B cell (primary cell): ENCODE measurements around the gene MLXIP. TPM values are rescaled to one million over a fixed set of nuclear protein-coding genes. Genes with fewer than 3 reads are reported as not detected.

ENCODE experiments used
- ATAC-seq: fragments of 200-7000 bp; cut with Tn5 transposase; one replicate; pipeline ENCODE4 v1.10.0; 2021; ENCODE audit warnings: low read depth, mild to moderate bottlenecking, moderate number of reproducible peaks, moderate library complexity
- CTCF ChIA-PET: fragments of 350-600 bp; sonication (Branson Sonifier 250); formaldehyde crosslinking; loops from one replicate; lab custom pipeline; 2021; ENCODE audit warnings: antibody characterized with exemption, inconsistent platforms; lab: Charles Lee
- POLR2A ChIA-PET: fragments of 350-600 bp; sonication (Branson Sonifier 250); formaldehyde crosslinking; loops from one replicate; lab custom pipeline; 2021; ENCODE audit warnings: antibody characterized with exemption; lab: Charles Lee
- DNase-seq: peaks from one replicate; pipeline ENCODE4 v3.0.0; 2013
- H2AFZ ChIP-seq: 2 replicates; pipeline ENCODE4 v1.6.1; 2012; ENCODE audit warnings: mild to moderate bottlenecking, low read depth, low read length; ENCODE audit not compliant: insufficient read depth, poor library complexity, severe bottlenecking
- H3K27ac ChIP-seq, 2 donors: 1 replicate in 1 of 2; 2 replicates in 1 of 2; pipeline ENCODE4 v1.5.1; 2012 to 2013; ENCODE audit warnings: low read length in 2 of 2, mild to moderate bottlenecking in 2 of 2, moderate library complexity in 1 of 2
- H3K27me3 ChIP-seq, 4 experiments: fragments of 200-600 bp in 1 of 4; sonication (generic) in 1 of 4; replicated peaks in 1 of 4; 1 replicate in 2 of 4; 2 replicates in 2 of 4; pipeline versions ENCODE4 v1.6.1 to v1.7.0; 2013 to 2016; ENCODE audit warnings: low read length in 3 of 4, mild to moderate bottlenecking in 2 of 4, mixed read lengths in 1 of 4, moderate library complexity in 1 of 4; ENCODE audit not compliant: insufficient read depth in 4 of 4, control insufficient read depth in 3 of 4; ENCODE audit errors: control extremely low read depth in 1 of 4
- H3K36me3 ChIP-seq, 2 experiments: replicated peaks in 1 of 2; 1 replicate in 1 of 2; 2 replicates in 1 of 2; pipeline versions ENCODE4 v1.6.1 to v1.7.1; 2013; ENCODE audit warnings: low read length in 1 of 2; ENCODE audit not compliant: insufficient read depth in 2 of 2, control insufficient read depth in 1 of 2; ENCODE audit errors: control extremely low read depth in 1 of 2, extremely low read depth in 1 of 2
- H3K4me1 ChIP-seq, 2 donors: fragments of 200-600 bp in 1 of 2; sonication (generic) in 1 of 2; 1 replicate in 1 of 2; 2 replicates in 1 of 2; pipeline versions ENCODE4 v1.5.1 to v1.6.1; 2013 to 2017; ENCODE audit warnings: low read length in 2 of 2; ENCODE audit not compliant: control insufficient read depth in 2 of 2, insufficient read depth in 2 of 2
- H3K4me2 ChIP-seq: replicated peaks from 2 replicates; pipeline ENCODE3; 2012; ENCODE audit warnings: mild to moderate bottlenecking, low read depth, low read length; ENCODE audit not compliant: poor library complexity, severe bottlenecking
- H3K4me3 ChIP-seq, 5 experiments: fragments of 200-600 bp in 1 of 5; sonication (generic) in 1 of 5; 1 replicate in 3 of 5; 2 replicates in 2 of 5; pipeline versions ENCODE4 v1.5.1 to v1.7.0; 2011 to 2016; ENCODE audit warnings: low read length in 4 of 5, mild to moderate bottlenecking in 4 of 5, low read depth in 2 of 5, control low read depth in 1 of 5, moderate library complexity in 1 of 5; ENCODE audit not compliant: insufficient read depth in 1 of 5; ENCODE audit errors: control extremely low read depth in 1 of 5, extremely low read depth in 1 of 5
- H3K79me2 ChIP-seq: fragments of 200-600 bp; sonication (generic); one replicate; pipeline ENCODE4 v1.6.0; 2016; ENCODE audit warnings: low read length; ENCODE audit not compliant: control insufficient read depth, insufficient read depth
- H3K9ac ChIP-seq: fragments of 200-600 bp; sonication (generic); 2 replicates; pipeline ENCODE4 v1.6.1; 2017; ENCODE audit warnings: mild to moderate bottlenecking, low read length, moderate library complexity
- H3K9me3 ChIP-seq, 3 donors: one replicate each; pipeline versions ENCODE4 v1.6.1 to v1.7.1; 2013; ENCODE audit warnings: low read length in 2 of 3; ENCODE audit not compliant: control insufficient read depth in 2 of 3, insufficient read depth in 1 of 3; ENCODE audit errors: control extremely low read depth in 1 of 3
- H4K20me1 ChIP-seq: 2 replicates; pipeline ENCODE4 v1.6.0; 2012; ENCODE audit warnings: mild to moderate bottlenecking, low read length; ENCODE audit not compliant: insufficient read depth, control insufficient read depth, poor library complexity, severe bottlenecking
- H3K27ac Mint-ChIP-seq: one replicate; pipeline ENCODE4 v1.8.0; 2021; ENCODE audit warnings: mixed read lengths
- H3K27me3 Mint-ChIP-seq: one replicate; pipeline ENCODE4 v1.8.0; 2021; ENCODE audit warnings: mixed read lengths
- H3K4me1 Mint-ChIP-seq: one replicate; pipeline ENCODE4 v1.8.0; 2021; ENCODE audit warnings: mixed read lengths
- H3K4me3 Mint-ChIP-seq: one replicate; pipeline ENCODE4 v1.8.0; 2021; ENCODE audit warnings: mixed read lengths
- H3K9me3 Mint-ChIP-seq: one replicate; pipeline ENCODE4 v1.8.0; 2022; ENCODE audit warnings: mixed read lengths; ENCODE audit not compliant: insufficient read depth
- EZH2 ChIP-seq: IDR thresholded peaks from 2 replicates; pipeline ENCODE4 v1.6.1; 2012; ENCODE audit warnings: borderline replicate concordance, low read depth, mild to moderate bottlenecking, moderate library complexity, low read length; ENCODE audit not compliant: insufficient read depth, poor library complexity, severe bottlenecking
- WGBS: methylation state at CpG from one replicate; pipeline ENCODE4 v1.1.5; 2013; ENCODE audit warnings: missing lambda C conversion rate; ENCODE audit not compliant: insufficient coverage; 5-methylcytosine and 5-hydroxymethylcytosine counted together
- intact Hi-C: fragments of 100-400 bp; cut with micrococcal nuclease; formaldehyde crosslinking; loops from one replicate; pipeline ENCODE4 v1.10.0; 2022
- polyA plus RNA-seq: library from polyadenylated mRNA; depleted of rRNA; stranded (reverse); fragments of >200 nt; gene quantifications from 2 replicates; pipeline ENCODE4 v1.2.3, GENCODE V29; 2012
- total RNA-seq, 2 donors: library from RNA; stranded (reverse); fragments of 120-200 nt in 1 of 2; gene quantifications; 1 replicate in 1 of 2; 2 replicates in 1 of 2; pipeline versions ENCODE4 v1.2.3 to v1.2.4, GENCODE V29; 2013 to 2022
- TF ChIP-seq, protein P1 (sequence below): fragments of 200-600 bp; IDR thresholded peaks from one replicate; pipeline ENCODE4 v1.8.0; 2022; ENCODE audit warnings: antibody characterized with exemption, mild to moderate bottlenecking

Gene MLXIP
- total and polyA plus RNA-seq, 2 donors (not counting 1 experiment from before 2014, with no cell fraction given), result 28.1 to 91.2 TPM

DNA sequence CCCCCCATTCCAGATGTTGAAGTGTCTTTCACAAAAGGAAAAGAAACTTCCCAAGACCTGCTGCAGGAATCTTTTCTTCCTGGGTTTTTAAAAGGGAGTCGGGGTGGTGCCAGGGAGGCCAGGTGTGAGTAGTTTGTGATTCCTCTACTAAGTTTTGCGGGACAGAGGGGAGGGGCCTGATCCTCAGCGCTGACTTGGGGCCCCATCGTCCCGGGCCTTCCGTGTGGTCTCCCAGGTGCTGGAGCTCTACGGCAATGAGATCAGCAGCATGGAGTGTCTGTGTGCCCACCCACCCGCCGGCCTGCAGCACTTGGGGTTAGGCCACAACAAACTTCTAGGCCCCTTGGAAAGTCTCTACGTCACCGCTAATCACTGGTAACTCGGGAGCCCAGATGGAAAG lies 108.9 kb downstream of the MLXIP start:
- H4K20me1 ChIP-seq, result no peaks in the 10 kb centered on the region
- H3K27ac ChIP-seq, result no peak overlapping the region
- no peak overlapping the region for H3K9ac ChIP-seq
- TF ChIP-seq, protein P1, sequence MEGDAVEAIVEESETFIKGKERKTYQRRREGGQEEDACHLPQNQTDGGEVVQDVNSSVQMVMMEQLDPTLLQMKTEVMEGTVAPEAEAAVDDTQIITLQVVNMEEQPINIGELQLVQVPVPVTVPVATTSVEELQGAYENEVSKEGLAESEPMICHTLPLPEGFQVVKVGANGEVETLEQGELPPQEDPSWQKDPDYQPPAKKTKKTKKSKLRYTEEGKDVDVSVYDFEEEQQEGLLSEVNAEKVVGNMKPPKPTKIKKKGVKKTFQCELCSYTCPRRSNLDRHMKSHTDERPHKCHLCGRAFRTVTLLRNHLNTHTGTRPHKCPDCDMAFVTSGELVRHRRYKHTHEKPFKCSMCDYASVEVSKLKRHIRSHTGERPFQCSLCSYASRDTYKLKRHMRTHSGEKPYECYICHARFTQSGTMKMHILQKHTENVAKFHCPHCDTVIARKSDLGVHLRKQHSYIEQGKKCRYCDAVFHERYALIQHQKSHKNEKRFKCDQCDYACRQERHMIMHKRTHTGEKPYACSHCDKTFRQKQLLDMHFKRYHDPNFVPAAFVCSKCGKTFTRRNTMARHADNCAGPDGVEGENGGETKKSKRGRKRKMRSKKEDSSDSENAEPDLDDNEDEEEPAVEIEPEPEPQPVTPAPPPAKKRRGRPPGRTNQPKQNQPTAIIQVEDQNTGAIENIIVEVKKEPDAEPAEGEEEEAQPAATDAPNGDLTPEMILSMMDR, result no peak
- no peak for TF ChIP-seq EZH2
- H3K9me3 ChIP-seq, result peaks cover 0 to 6% (median 0%) of the 10 kb centered on the region in 3 donors
- peaks cover 0 to 7% (median 0%) of the 10 kb centered on the region in 4 experiments for H3K27me3 ChIP-seq
- no peak for DNase-seq
- H3K27ac Mint-ChIP-seq, result no peak overlapping the region
- no peak for ATAC-seq
- no peaks in the 10 kb centered on the region for H3K9me3 Mint-ChIP-seq
- CTCF ChIA-PET, result no interaction called here
- no peak overlapping the region for H3K4me2 ChIP-seq
- peaks cover 20% of the 10 kb centered on the region for H3K4me1 Mint-ChIP-seq
- H3K36me3 ChIP-seq, result no peaks in the 10 kb centered on the region
- POLR2A ChIA-PET, result interaction anchor here (0.5 kb wide), 1 partner anchor 204 kb away, joined by 5 read pairs; no protein-coding TSS in a partner anchor
- no peaks in the 10 kb centered on the region for H3K79me2 ChIP-seq
- H3K27me3 Mint-ChIP-seq, result peaks cover 6% of the 10 kb centered on the region
- H3K4me3 ChIP-seq, result no peak overlapping the region
- H3K4me3 Mint-ChIP-seq, result no peak overlapping the region
- H2AFZ ChIP-seq, result no peak overlapping the region
- H3K4me1 ChIP-seq, result peaks cover 15 to 21% of the 10 kb centered on the region in 2 donors
- intact Hi-C loops, result no loop called here
- 98% methylated on average over 12 of the region's 12 CpGs for WGBS

DNA sequence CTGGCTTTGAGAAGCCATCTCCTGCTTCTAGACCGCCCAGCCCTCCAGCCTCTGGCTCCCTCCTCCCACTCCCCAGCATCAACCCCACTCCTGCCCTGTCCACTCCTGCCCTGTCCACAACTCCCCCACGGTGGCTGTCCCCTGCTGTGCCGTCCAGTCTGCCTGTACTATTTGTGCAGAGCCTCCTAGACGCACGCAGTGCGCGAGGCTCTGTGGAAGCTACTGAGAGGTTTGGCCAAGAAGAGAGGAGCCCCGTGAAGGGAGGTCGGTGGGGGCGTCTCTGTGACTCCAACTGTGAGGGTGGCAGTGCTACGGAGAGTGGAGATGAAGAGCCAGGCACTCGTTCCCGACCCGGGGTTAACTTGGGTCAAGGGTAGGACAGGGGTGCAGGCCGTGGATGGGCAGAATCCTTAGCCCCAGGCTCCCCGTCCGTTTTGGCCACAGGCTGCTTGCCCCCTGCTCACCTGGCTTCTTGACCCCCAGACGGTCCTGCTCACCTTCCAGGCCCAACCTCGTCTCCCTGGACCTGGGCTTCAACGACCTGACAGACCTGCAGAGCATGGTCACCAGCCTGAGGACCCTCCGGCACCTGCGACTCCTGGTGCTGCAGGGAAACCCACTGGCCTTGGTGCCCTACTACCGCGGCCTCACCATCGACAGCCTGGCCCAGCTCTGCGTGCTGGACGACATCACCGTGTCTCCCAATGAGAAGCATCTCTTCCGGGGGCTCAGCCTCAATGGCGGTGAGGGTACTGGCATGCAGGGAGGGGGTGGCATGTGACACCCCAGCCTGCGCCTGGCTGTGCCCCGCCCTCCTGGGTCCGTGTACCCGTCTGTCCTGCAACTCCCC lies 111.3 kb downstream of the MLXIP start:
- POLR2A ChIA-PET, result no interaction called here
- H3K4me3 Mint-ChIP-seq, result no peak overlapping the region

More for the DNA sequence above, 111.3 kb downstream of the MLXIP start:
- DNase-seq (no peak), ATAC-seq (no peak)
- no peak overlapping the region for H3K27ac ChIP-seq
- peaks cover 6% of the 10 kb centered on the region for H3K4me1 Mint-ChIP-seq
- H2AFZ ChIP-seq, result no peak overlapping the region
- H3K36me3 ChIP-seq, result no peaks in the 10 kb centered on the region
- H3K4me1 ChIP-seq, result no peaks in the 10 kb centered on the region
- CTCF ChIA-PET, result interaction anchor here (0.5 to 1.9 kb wide), 9 partner anchors 9 to 718 kb away, joined by 3 to 22 read pairs (median 4); no protein-coding TSS in a partner anchor
- peaks cover 0 to 4% (median 0%) of the 10 kb centered on the region in 3 donors for H3K9me3 ChIP-seq
- no peak for TF ChIP-seq EZH2
- intact Hi-C loops, result loop anchor here (2.0 kb wide), 1 partner anchor 67 kb away; no protein-coding TSS in a partner anchor
- no peaks in the 10 kb centered on the region for H3K9me3 Mint-ChIP-seq
- peaks cover 13% of the 10 kb centered on the region for H3K27me3 Mint-ChIP-seq
- H3K4me2 ChIP-seq, result no peak overlapping the region
- WGBS, result 95% methylated on average over 30 of the region's 34 CpGs
- peaks cover 0 to 4% (median 0%) of the 10 kb centered on the region in 4 experiments for H3K27me3 ChIP-seq
- no peaks in the 10 kb centered on the region for H4K20me1 ChIP-seq
- H3K4me3 ChIP-seq, result no peak overlapping the region
- no peak overlapping the region for H3K27ac Mint-ChIP-seq
- no peaks in the 10 kb centered on the region for H3K79me2 ChIP-seq
- no peak overlapping the region for H3K9ac ChIP-seq
